Measurements from ENCODE around the gene FGD4.

The FGD4 gene

DNA sequence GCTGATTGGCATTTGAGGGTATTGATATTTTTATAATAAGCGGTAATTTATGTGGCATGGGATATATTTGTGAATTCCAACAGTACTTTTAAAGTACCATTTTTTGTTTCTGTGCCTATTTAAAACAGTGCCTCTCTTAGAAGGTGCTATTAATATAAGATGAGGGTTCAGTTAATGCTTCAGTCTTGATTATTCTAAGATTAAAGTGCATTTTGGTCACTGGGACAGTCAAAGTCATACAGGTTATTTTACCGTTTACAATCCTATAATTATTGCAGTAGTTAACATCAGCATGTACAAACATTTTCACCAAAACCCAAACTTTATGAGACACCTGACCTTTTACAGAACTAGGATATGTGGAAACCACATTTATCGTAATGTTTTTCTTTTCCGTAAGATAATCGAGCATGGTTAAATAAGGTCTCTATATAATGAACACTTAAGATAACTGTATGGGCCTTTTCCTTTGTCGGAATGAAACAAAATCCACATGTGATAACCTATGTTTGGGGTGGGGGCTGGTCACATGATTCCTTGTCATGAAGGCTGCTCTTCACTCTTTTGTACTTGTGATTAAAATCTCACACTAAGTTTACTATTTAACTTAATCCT is 242.0 kb downstream of the FGD4 start:
- H2AFZ ChIP-seq (ENCODE audit: low read depth, low read length): no peak overlapping the region

DNA sequence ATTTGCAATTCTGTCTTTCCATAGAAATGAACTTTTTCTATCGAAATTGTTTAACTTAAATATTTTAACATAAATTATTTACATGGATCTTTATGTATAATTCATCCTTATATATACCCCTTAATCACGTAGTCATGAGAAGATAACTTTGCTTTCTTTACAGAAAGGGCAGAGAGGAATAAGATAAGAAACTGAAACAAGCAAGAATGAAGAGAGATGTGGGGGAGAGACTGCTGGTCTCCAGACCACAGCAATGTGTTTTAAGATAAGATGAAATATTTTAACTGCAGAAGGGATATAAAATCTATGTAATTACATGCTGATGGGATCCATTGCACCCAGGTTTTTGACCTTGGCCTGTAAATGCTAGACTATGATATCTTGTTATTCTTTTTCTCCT is 245.1 kb downstream of the FGD4 start:
- H3K4me1 ChIP-seq (ENCODE audit: control insufficient read depth, insufficient read depth, low read depth, low read length): no peaks in the 10 kb centered on the region
- no peak overlapping the region for H3K4ac ChIP-seq (ENCODE audit: low read depth in 1 of 2, low read length in 2 of 2)
- no peak overlapping the region for H4K91ac ChIP-seq (ENCODE audit: low read length)
- no peak for DNase-seq
- H3K79me1 ChIP-seq (replicated peaks; ENCODE audit: low read length, poor library complexity, severe bottlenecking): no peaks in the 10 kb centered on the region
- no peak overlapping the region for H3K18ac ChIP-seq (ENCODE audit: low read depth in 1 of 2, low read length in 2 of 2)
- no peaks in the 10 kb centered on the region for H3K9me3 ChIP-seq (ENCODE audit: control insufficient read depth, low read length)
- no peak overlapping the region for H3K4me3 ChIP-seq (ENCODE audit: insufficient read depth in 1 of 2, low read depth in 1 of 2, low read length in 2 of 2)
- no peak overlapping the region for H3K23ac ChIP-seq (ENCODE audit: low read length in 2 of 2)
- H4K8ac ChIP-seq (ENCODE audit: low read length): no peak overlapping the region
- 93% methylated on average over 1 of the region's 2 CpGs for WGBS
- no peak overlapping the region for H2BK120ac ChIP-seq (ENCODE audit: low read depth, low read length)
- no peaks in the 10 kb centered on the region for H3K27me3 ChIP-seq (ENCODE audit: control insufficient read depth in 1 of 2, insufficient read depth in 1 of 2, low read length in 2 of 2)
- H3K27ac ChIP-seq (ENCODE audit: low read length, poor library complexity, severe bottlenecking): no peak overlapping the region
- H2AK5ac ChIP-seq (ENCODE audit: low read length, severe bottlenecking): no peak overlapping the region
- no peak overlapping the region for H3K4me2 ChIP-seq (ENCODE audit: low read length, poor library complexity, severe bottlenecking)
- no peak overlapping the region for H2BK5ac ChIP-seq (ENCODE audit: low read depth, low read length, poor library complexity, severe bottlenecking)
- peaks cover 5 to 21% of the 10 kb centered on the region in 2 experiments for H3K36me3 ChIP-seq (ENCODE audit: control insufficient read depth in 1 of 2, insufficient read depth in 2 of 2, low read depth in 1 of 2, low read length in 2 of 2)
- H2BK12ac ChIP-seq (ENCODE audit: low read length in 2 of 2): no peak overlapping the region
- H3K9ac ChIP-seq (ENCODE audit: low read length): no peak overlapping the region
- H2AFZ ChIP-seq (ENCODE audit: low read depth, low read length): no peak overlapping the region
- H2BK15ac ChIP-seq (ENCODE audit: low read depth, poor library complexity, severe bottlenecking): no peak overlapping the region
- H3K14ac ChIP-seq (ENCODE audit: low read length in 2 of 2): no peak overlapping the region

More for the DNA sequence above, 242.0 kb downstream of the FGD4 start:
- Histone ChIP-seq H4K8ac (ENCODE audit: low read length) (no peak overlapping the region), H3K9ac (ENCODE audit: low read length) (no peak overlapping the region), H3K4me2 (ENCODE audit: low read length, poor library complexity, severe bottlenecking) (no peak overlapping the region), H3K14ac (ENCODE audit: low read length in 2 of 2) (no peak overlapping the region), H2BK15ac (ENCODE audit: low read depth, poor library complexity, severe bottlenecking) (no peak overlapping the region), H3K36me3 (ENCODE audit: control insufficient read depth in 1 of 2, insufficient read depth in 2 of 2, low read depth in 1 of 2, low read length in 2 of 2) (peaks cover 8 to 26% of the 10 kb centered on the region in 2 experiments), H3K18ac (ENCODE audit: low read depth in 1 of 2, low read length in 2 of 2) (no peak overlapping the region), H4K91ac (ENCODE audit: low read length) (no peak overlapping the region), H3K9me3 (ENCODE audit: control insufficient read depth, low read length) (no peaks in the 10 kb centered on the region), H3K27ac (ENCODE audit: low read length, poor library complexity, severe bottlenecking) (no peak overlapping the region), H3K4me3 (ENCODE audit: insufficient read depth in 1 of 2, low read depth in 1 of 2, low read length in 2 of 2) (no peak overlapping the region), H2BK120ac (ENCODE audit: low read depth, low read length) (no peak overlapping the region), H3K4ac (ENCODE audit: low read depth in 1 of 2, low read length in 2 of 2) (no peak overlapping the region), H3K4me1 (ENCODE audit: control insufficient read depth, insufficient read depth, low read depth, low read length) (no peaks in the 10 kb centered on the region), H2BK5ac (ENCODE audit: low read depth, low read length, poor library complexity, severe bottlenecking) (no peak overlapping the region), H3K23ac (ENCODE audit: low read length in 2 of 2) (no peak overlapping the region), H3K79me1 (replicated peaks; ENCODE audit: low read length, poor library complexity, severe bottlenecking) (peaks cover 2% of the 10 kb centered on the region), H2AK5ac (ENCODE audit: low read length, severe bottlenecking) (no peak overlapping the region), H2BK12ac (ENCODE audit: low read length in 2 of 2) (no peak overlapping the region), H3K27me3 (ENCODE audit: control insufficient read depth in 1 of 2, insufficient read depth in 1 of 2, low read length in 2 of 2) (no peaks in the 10 kb centered on the region)
- 85% methylated on average over 5 of the region's 6 CpGs for WGBS
- DNase-seq: no peak

DNA sequence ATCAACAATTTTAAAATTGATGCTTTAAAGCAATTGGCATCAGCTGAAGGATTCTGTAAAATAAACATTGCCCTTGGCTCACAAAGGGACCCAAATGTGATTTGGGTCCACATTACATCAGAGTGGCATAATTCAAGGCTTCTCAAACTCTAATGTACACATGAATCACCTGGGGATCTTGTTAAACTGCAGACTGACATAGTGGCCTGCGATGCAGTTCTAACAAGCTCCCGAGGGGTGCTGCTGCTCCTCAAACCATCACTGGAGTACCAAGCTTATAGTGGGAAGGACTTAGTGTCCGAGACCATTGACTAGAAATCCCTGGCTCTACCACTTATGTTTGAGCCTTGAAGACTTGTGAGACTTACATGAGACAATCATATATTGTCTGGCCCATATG is 247.9 kb downstream of the FGD4 start:
- WGBS: 94% methylated on average over 3 of the region's 3 CpGs

DNA sequence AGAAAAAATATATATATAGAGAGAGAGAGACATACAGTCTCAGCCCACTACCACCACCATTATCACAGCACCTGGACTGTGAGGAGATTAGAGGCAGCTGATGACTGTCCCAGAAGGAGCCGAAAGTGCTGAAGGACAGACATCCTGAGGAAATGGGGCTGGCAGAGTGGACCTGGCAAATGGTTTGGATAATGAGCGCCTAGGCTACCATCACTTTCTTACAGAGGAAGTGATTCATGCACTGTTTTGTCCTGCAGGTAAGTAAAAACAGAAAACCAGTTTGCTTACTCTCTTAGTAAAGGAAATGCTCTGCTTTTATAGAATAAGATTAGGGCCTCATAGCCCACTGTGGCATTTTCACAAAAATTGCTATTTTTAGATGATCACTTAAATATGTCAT is 251.2 kb downstream of the FGD4 start:
- H3K4me1 ChIP-seq (ENCODE audit: control insufficient read depth, insufficient read depth, low read depth, low read length): no peaks in the 10 kb centered on the region
- H3K9ac ChIP-seq (ENCODE audit: low read length): no peak overlapping the region
- no peak overlapping the region for H2BK15ac ChIP-seq (ENCODE audit: low read depth, poor library complexity, severe bottlenecking)
- H2AK5ac ChIP-seq (ENCODE audit: low read length, severe bottlenecking): no peak overlapping the region
- H3K18ac ChIP-seq (ENCODE audit: low read depth in 1 of 2, low read length in 2 of 2): no peak overlapping the region
- H2BK120ac ChIP-seq (ENCODE audit: low read depth, low read length): no peak overlapping the region
- no peak overlapping the region for H3K4me3 ChIP-seq (ENCODE audit: insufficient read depth in 1 of 2, low read depth in 1 of 2, low read length in 2 of 2)
- no peak overlapping the region for H3K23ac ChIP-seq (ENCODE audit: low read length in 2 of 2)
- no peak for DNase-seq
- H3K36me3 ChIP-seq (ENCODE audit: control insufficient read depth in 1 of 2, insufficient read depth in 2 of 2, low read depth in 1 of 2, low read length in 2 of 2): no peaks in the 10 kb centered on the region
- no peak overlapping the region for H4K8ac ChIP-seq (ENCODE audit: low read length)
- no peak overlapping the region for H3K27ac ChIP-seq (ENCODE audit: low read length, poor library complexity, severe bottlenecking)
- 0% methylated on average over 1 of the region's 2 CpGs for WGBS
- no peaks in the 10 kb centered on the region for H3K27me3 ChIP-seq (ENCODE audit: control insufficient read depth in 1 of 2, insufficient read depth in 1 of 2, low read length in 2 of 2)
- no peak overlapping the region for H2BK12ac ChIP-seq (ENCODE audit: low read length in 2 of 2)
- H4K91ac ChIP-seq (ENCODE audit: low read length): no peak overlapping the region
- H2BK5ac ChIP-seq (ENCODE audit: low read depth, low read length, poor library complexity, severe bottlenecking): no peak overlapping the region
- no peak overlapping the region for H3K14ac ChIP-seq (ENCODE audit: low read length in 2 of 2)
- no peaks in the 10 kb centered on the region for H3K9me3 ChIP-seq (ENCODE audit: control insufficient read depth, low read length)
- no peaks in the 10 kb centered on the region for H3K79me1 ChIP-seq (replicated peaks; ENCODE audit: low read length, poor library complexity, severe bottlenecking)
- no peak overlapping the region for H3K4ac ChIP-seq (ENCODE audit: low read depth in 1 of 2, low read length in 2 of 2)
- H3K4me2 ChIP-seq (ENCODE audit: low read length, poor library complexity, severe bottlenecking): no peak overlapping the region
- H2AFZ ChIP-seq (ENCODE audit: low read depth, low read length): no peak overlapping the region

More for the DNA sequence above, 247.9 kb downstream of the FGD4 start:
- Histone ChIP-seq H3K9ac (ENCODE audit: low read length) (no peak overlapping the region), H3K4ac (ENCODE audit: low read depth in 1 of 2, low read length in 2 of 2) (no peak overlapping the region), H3K4me3 (ENCODE audit: insufficient read depth in 1 of 2, low read depth in 1 of 2, low read length in 2 of 2) (no peak overlapping the region), H2AFZ (ENCODE audit: low read depth, low read length) (no peak overlapping the region), H2BK12ac (ENCODE audit: low read length in 2 of 2) (no peak overlapping the region), H2BK120ac (ENCODE audit: low read depth, low read length) (no peak overlapping the region), H2BK15ac (ENCODE audit: low read depth, poor library complexity, severe bottlenecking) (no peak overlapping the region), H2AK5ac (ENCODE audit: low read length, severe bottlenecking) (no peak overlapping the region), H3K18ac (ENCODE audit: low read depth in 1 of 2, low read length in 2 of 2) (no peak overlapping the region), H3K4me2 (ENCODE audit: low read length, poor library complexity, severe bottlenecking) (no peak overlapping the region), H3K36me3 (ENCODE audit: control insufficient read depth in 1 of 2, insufficient read depth in 2 of 2, low read depth in 1 of 2, low read length in 2 of 2) (peaks cover 0 to 3% of the 10 kb centered on the region in 2 experiments), H3K27ac (ENCODE audit: low read length, poor library complexity, severe bottlenecking) (no peak overlapping the region), H3K79me1 (replicated peaks; ENCODE audit: low read length, poor library complexity, severe bottlenecking) (no peaks in the 10 kb centered on the region), H3K23ac (ENCODE audit: low read length in 2 of 2) (no peak overlapping the region), H4K8ac (ENCODE audit: low read length) (no peak overlapping the region), H2BK5ac (ENCODE audit: low read depth, low read length, poor library complexity, severe bottlenecking) (no peak overlapping the region), H3K14ac (ENCODE audit: low read length in 2 of 2) (no peak overlapping the region), H3K4me1 (ENCODE audit: control insufficient read depth, insufficient read depth, low read depth, low read length) (no peaks in the 10 kb centered on the region), H3K27me3 (ENCODE audit: control insufficient read depth in 1 of 2, insufficient read depth in 1 of 2, low read length in 2 of 2) (no peaks in the 10 kb centered on the region), H4K91ac (ENCODE audit: low read length) (no peak overlapping the region), H3K9me3 (ENCODE audit: control insufficient read depth, low read length) (no peaks in the 10 kb centered on the region)
- DNase-seq: no peak
